GM06990 (cell line): Measurements from ENCODE around the gene VCL.

Experiments
- DNase-seq: peaks from one replicate; pipeline ENCODE4 v3.0.0-alpha.2; 2011; ENCODE audit not compliant: insufficient read length; ENCODE audit errors: extremely low read depth
- H3K27me3 ChIP-seq: replicated peaks from 2 replicates; pipeline ENCODE4 v1.6.0; 2011; ENCODE audit warnings: low read length; ENCODE audit not compliant: control insufficient read depth, insufficient read depth
- H3K36me3 ChIP-seq: 2 replicates; pipeline ENCODE4 v1.5.1; 2011; ENCODE audit warnings: low read length; ENCODE audit not compliant: control insufficient read depth, insufficient read depth
- H3K4me3 ChIP-seq: replicated peaks from 2 replicates; pipeline ENCODE4 v1.5.1; 2011; ENCODE audit warnings: low read depth, mild to moderate bottlenecking, control low read depth, low read length
- CTCF ChIP-seq: IDR thresholded peaks from 2 replicates; pipeline ENCODE4 v1.5.1; 2011; ENCODE audit warnings: low read length, control low read depth, mild to moderate bottlenecking, inconsistent platforms; ENCODE audit not compliant: insufficient read depth, poor library complexity, severe bottlenecking

VCL gene

GRCh38 chr10:74104480-74104879, 106.6 kb downstream of the VCL start:
- Histone ChIP-seq H3K36me3 (peaks cover 2% of the 10 kb centered on the region), H3K4me3 (no peak overlapping the region), H3K27me3 (no peaks in the 10 kb centered on the region)
- DNase-seq: no peak
- no peak for TF ChIP-seq CTCF

GRCh38 chr10:74104996-74105395, 107.1 kb downstream of the VCL start:
- TF ChIP-seq CTCF: no peak
- H3K36me3 ChIP-seq: peaks cover 2% of the 10 kb centered on the region
- no peaks in the 10 kb centered on the region for H3K27me3 ChIP-seq
- no peak overlapping the region for H3K4me3 ChIP-seq
- DNase-seq: no peak

GRCh38 chr10:74107391-74107790, 109.5 kb downstream of the VCL start:
- Histone ChIP-seq H3K4me3 (no peak overlapping the region), H3K27me3 (no peaks in the 10 kb centered on the region), H3K36me3 (peaks cover 7% of the 10 kb centered on the region)
- no peak for DNase-seq
- no peak for TF ChIP-seq CTCF

- no peak for DNase-seq
- Histone ChIP-seq H3K36me3 (peaks cover 11% of the 10 kb centered on the region), H3K4me3 (no peak overlapping the region), H3K27me3 (no peaks in the 10 kb centered on the region)
- TF ChIP-seq CTCF: no peak
Observed at GRCh38 chr10:74109452-74109851, 111.5 kb downstream of the VCL start.

GRCh38 chr10:74110120-74110519, 112.2 kb downstream of the VCL start:
- Histone ChIP-seq H3K4me3 (no peak overlapping the region), H3K27me3 (no peaks in the 10 kb centered on the region), H3K36me3 (peaks cover 17% of the 10 kb centered on the region)
- no peak for TF ChIP-seq CTCF
- no peak for DNase-seq

GRCh38 chr10:74111799-74112198, 113.9 kb downstream of the VCL start:
- H3K4me3 ChIP-seq: no peak overlapping the region
- TF ChIP-seq CTCF: no peak
- H3K36me3 ChIP-seq: peaks cover 17% of the 10 kb centered on the region
- no peaks in the 10 kb centered on the region for H3K27me3 ChIP-seq
- DNase-seq: no peak
